C4-2B (cell line): ENCODE measurements around the gene BOD1L1.

Source experiments
- ZFX ChIP-seq: fragments of 450-650 bp; IDR thresholded peaks from 2 replicates; pipeline ENCODE4 v1.6.1; 2017
- TF ChIP-seq, protein P1 (sequence below): fragments of 450-650 bp; conservative IDR thresholded peaks from 2 replicates; pipeline ENCODE4 v1.5.1; 2017; ENCODE audit warnings: mild to moderate bottlenecking

- TF ChIP-seq, protein P1, sequence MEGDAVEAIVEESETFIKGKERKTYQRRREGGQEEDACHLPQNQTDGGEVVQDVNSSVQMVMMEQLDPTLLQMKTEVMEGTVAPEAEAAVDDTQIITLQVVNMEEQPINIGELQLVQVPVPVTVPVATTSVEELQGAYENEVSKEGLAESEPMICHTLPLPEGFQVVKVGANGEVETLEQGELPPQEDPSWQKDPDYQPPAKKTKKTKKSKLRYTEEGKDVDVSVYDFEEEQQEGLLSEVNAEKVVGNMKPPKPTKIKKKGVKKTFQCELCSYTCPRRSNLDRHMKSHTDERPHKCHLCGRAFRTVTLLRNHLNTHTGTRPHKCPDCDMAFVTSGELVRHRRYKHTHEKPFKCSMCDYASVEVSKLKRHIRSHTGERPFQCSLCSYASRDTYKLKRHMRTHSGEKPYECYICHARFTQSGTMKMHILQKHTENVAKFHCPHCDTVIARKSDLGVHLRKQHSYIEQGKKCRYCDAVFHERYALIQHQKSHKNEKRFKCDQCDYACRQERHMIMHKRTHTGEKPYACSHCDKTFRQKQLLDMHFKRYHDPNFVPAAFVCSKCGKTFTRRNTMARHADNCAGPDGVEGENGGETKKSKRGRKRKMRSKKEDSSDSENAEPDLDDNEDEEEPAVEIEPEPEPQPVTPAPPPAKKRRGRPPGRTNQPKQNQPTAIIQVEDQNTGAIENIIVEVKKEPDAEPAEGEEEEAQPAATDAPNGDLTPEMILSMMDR: no peak
- TF ChIP-seq ZFX: no peak
These were observed 65.9 kb downstream of the BOD1L1 start for GRCh38 chr4:13561673-13562072.
